Stimulated activated CD8-positive, alpha-beta memory T cell treated with anti-CD3 and anti-CD28 coated beads, Interleukin-4, amount 100 ng/mL, for 1 hour (primary cell): Measurements from ENCODE around the gene CRYBB1.

Experiments
- DNase-seq, 2 donors: peaks; one replicate each; pipeline ENCODE4 v3.0.0-alpha.2; 2020; ENCODE audit warnings: low read depth in 2 of 2, low spot score in 1 of 2

The CRYBB1 gene

GRCh38 chr22:26558248-26558895 is 59.5 kb downstream of the CRYBB1 start:
- no peak for DNase-seq

GRCh38 chr22:26556904-26557303 is 60.9 kb downstream of the CRYBB1 start:
- no peak for DNase-seq

DNA sequence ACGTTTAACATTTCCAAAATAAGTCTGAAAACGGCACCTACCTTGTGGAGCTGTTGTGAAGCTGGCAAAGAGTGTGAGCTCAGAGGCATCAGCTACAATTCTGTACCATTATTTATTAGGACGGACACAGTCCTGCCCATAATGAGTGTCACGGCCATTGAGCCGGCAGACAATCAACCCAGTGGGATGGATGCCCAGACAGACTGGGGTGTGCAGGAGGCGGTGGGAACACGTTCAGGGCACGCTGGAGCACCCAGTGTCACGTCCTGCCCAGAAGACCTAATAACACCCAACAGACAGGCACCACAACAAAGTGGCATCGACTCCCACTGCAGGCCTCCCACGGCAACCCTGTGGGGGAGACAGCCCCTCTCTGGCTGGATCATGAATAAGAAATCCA is 62.3 kb downstream of the CRYBB1 start:
- DNase-seq = no peak

GRCh38 chr22:26554956-26555355 is 62.9 kb downstream of the CRYBB1 start:
- no peak for DNase-seq

- no peak for DNase-seq
Measured at GRCh38 chr22:26553056-26553752, 64.6 kb downstream of the CRYBB1 start.

DNA sequence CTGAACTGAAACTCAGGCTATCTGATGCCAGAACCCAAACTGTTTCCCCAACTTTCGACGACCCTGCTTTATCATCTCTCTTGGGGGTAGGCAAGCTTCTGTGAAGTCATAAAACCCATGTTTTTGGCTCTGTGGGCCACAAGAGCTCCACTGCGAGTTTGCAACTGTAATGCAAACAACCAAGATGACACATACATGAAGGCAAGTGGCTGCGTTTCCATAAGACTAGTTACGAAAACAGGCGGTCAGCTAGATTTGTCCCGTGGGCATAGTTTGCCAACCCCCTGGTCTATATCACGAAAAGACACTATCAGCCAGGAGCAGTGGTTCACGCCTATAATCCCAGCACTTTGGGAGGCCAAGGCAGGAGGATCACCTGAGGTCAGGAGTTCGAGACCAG is 65.4 kb downstream of the CRYBB1 start:
- DNase-seq = no peak

DNA sequence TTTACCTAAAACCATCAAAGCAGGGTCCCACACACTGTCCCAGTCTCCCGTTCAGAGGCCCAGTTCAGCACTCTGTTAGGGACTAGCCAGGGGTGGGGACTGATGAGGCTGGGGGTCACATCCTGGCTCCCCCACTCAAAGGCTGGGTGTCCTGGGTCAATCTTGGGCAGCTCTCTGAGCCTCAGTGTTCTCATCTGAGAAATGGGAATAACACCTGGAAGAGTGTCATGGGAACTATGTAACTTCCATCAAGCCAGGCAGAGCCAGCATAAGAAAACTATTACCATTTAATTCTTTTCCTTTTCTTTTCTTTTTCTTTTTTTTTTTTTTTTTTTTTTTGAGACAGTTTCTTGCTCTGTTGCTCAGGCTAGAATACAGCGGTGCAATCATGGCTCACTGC is 66.3 kb downstream of the CRYBB1 start:
- DNase-seq = no peak

- DNase-seq = no peak
Measured at GRCh38 chr22:26550498-26551033, 67.3 kb downstream of the CRYBB1 start.

GRCh38 chr22:26549902-26550497 is 67.8 kb downstream of the CRYBB1 start:
- DNase-seq = no peak
